AG09309 (cell line): ENCODE data around the gene IL17B.

Experiments used
- DNase-seq: peaks from one replicate; pipeline ENCODE4 v3.0.0-alpha.2; 2010; ENCODE audit warnings: low read depth
- H3K4me3 ChIP-seq: 2 replicates; pipeline ENCODE4 v1.5.1; 2011; ENCODE audit warnings: mild to moderate bottlenecking, low read depth, low read length, moderate library complexity; ENCODE audit not compliant: control insufficient read depth
- TF ChIP-seq, protein P1 (sequence below): IDR thresholded peaks from 2 replicates; pipeline ENCODE4 v1.5.1; 2011; ENCODE audit warnings: mild to moderate bottlenecking, low read depth, low read length, inconsistent platforms; ENCODE audit not compliant: insufficient read depth, control insufficient read depth; ENCODE audit errors: missing control alignments

Gene IL17B

DNA sequence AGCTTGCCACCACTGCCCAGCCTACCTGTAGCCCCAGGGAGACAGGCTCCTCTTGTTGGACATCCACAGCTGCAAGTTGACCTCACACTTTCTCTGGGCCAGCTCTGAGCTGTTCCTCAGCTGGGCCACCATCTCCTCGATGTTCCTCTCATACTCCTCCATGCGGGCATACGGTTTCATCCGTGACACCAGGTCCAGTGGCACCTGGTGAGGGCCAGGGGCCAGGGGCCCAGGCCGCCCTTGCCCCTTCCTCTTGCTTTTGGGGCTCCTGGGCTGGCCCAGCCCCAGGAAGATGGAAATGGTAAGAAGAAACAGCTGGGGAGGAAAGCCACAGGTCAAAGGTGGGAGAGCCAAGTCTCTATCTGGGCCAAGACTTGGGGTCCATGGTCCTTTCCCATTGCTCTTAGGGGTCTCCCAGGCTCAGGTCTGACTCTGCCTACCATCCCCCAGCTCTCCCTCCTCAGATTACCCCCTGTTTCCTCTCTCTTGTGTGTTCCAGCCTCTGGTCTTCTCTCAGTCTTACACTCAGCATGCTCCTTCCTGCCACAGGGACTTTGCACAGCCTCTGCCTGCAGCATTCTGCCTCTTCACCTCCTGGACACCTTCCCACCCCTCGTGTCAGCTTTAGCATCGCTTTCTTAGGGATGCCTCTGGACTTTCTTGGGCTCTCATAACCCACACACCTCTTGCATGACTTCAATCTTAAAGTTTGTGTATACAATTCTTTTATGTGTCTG lies 2.2 kb downstream of the IL17B start:
- DNase-seq, result no peak
- TF ChIP-seq, protein P1, sequence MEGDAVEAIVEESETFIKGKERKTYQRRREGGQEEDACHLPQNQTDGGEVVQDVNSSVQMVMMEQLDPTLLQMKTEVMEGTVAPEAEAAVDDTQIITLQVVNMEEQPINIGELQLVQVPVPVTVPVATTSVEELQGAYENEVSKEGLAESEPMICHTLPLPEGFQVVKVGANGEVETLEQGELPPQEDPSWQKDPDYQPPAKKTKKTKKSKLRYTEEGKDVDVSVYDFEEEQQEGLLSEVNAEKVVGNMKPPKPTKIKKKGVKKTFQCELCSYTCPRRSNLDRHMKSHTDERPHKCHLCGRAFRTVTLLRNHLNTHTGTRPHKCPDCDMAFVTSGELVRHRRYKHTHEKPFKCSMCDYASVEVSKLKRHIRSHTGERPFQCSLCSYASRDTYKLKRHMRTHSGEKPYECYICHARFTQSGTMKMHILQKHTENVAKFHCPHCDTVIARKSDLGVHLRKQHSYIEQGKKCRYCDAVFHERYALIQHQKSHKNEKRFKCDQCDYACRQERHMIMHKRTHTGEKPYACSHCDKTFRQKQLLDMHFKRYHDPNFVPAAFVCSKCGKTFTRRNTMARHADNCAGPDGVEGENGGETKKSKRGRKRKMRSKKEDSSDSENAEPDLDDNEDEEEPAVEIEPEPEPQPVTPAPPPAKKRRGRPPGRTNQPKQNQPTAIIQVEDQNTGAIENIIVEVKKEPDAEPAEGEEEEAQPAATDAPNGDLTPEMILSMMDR, result no peak
- no peak overlapping the region for H3K4me3 ChIP-seq

DNA sequence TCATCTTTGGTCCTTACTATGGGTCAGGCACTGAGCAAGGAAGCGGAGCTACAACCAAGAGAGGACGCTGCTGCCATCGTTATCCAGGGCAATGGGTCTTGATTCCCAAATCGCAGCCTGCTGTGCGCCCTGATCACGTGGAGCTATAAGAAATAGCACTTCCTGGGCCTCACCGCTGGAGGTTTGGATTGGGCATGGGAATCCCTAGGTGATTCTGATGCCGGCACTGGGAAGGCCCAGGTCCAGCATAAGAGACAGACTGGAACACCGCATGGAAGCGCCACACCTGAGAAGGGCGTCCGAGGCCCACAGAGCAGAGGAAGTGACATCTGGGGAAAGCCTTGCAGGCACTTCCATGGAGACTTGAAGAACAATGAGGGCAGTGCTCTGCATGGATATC lies 3.0 kb downstream of the IL17B start:
- no peak for DNase-seq
- TF ChIP-seq, protein P1, result no peak
- H3K4me3 ChIP-seq, result no peak overlapping the region

DNA sequence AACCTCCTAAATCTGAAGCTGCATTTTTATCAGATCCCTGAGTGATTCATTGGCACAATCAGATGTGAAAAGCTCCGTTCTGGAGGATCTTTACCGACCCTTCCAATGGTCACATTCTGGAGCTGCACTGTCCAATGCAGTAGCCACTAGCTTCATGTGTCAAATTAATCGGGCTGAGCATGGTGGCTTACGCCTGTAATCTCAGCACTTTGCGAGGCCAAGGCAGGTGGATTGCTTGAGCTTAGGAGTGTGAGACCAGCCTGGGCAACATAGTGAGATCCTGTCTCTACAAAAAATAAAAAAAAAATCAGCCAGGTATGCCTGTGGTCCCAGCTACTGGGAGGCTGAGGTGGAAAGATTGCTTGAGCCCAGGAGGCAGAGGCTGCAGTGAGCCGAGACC lies 3.7 kb downstream of the IL17B start:
- DNase-seq, result no peak
- TF ChIP-seq, protein P1, result no peak

DNA sequence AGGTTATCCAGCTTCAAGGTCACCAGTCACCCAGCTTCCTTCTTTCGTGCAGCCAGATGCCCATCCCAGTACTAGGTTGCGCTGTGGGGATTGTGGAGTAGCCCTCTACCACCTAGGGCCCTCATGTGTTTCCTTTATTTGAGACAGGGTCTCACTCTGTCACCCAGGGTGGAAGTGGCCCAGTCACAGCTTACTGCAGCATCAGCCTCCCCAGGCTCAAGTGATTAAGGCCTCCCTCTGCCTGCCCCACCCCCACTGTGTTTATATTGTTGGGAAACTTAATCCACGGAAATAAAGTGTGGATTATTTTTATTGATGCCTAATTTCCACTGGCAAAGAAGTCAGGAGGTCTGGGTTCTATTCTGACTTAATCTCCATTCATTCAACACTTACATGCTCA lies 4.3 kb downstream of the IL17B start:
- DNase-seq, result no peak
- TF ChIP-seq, protein P1, result no peak
- no peak overlapping the region for H3K4me3 ChIP-seq

More for the DNA sequence above, 3.7 kb downstream of the IL17B start:
- H3K4me3 ChIP-seq, result no peak overlapping the region

DNA sequence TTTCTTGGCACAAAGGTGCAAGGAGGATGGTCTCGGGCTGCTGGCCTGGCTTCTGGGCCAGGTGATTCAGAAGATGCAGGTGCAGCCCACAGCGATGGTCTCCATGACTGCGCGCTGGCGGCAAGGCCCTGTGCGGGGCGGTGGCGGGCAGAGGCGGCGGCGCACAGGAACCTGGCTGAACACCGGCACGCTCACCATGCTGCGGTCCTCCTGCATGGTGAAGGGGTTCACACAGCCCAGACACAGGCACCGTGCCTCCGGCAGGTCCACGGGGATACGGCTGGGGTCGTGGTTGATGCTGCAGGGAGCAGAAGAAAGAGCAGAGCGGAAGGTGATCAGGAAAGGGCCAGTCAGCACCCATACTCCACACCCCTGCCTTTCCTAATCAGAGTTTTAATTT lies 4.8 kb downstream of the IL17B start:
- TF ChIP-seq, protein P1, result no peak
- DNase-seq, result no peak
- no peak overlapping the region for H3K4me3 ChIP-seq

DNA sequence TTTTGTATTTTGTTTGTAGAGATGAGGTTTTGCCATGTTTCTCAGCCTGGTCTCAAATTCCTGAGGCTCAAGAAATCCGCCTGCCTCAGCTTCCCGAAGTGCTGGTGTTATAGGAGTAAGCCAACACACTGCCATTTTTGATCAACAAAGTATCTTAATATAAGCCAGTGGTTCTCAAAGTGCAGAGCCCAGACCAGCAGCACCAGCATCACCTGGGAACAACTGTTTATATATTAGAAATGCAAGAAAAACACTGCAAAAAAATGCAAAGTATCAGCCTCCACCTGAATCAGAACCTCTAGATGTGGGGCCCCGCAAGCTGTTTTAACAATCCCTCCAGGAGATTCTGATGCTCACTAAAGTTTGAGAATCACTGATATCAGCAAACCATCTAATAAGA lies 6.2 kb downstream of the IL17B start:
- TF ChIP-seq, protein P1, result no peak
- H3K4me3 ChIP-seq, result no peak overlapping the region
- DNase-seq, result no peak

DNA sequence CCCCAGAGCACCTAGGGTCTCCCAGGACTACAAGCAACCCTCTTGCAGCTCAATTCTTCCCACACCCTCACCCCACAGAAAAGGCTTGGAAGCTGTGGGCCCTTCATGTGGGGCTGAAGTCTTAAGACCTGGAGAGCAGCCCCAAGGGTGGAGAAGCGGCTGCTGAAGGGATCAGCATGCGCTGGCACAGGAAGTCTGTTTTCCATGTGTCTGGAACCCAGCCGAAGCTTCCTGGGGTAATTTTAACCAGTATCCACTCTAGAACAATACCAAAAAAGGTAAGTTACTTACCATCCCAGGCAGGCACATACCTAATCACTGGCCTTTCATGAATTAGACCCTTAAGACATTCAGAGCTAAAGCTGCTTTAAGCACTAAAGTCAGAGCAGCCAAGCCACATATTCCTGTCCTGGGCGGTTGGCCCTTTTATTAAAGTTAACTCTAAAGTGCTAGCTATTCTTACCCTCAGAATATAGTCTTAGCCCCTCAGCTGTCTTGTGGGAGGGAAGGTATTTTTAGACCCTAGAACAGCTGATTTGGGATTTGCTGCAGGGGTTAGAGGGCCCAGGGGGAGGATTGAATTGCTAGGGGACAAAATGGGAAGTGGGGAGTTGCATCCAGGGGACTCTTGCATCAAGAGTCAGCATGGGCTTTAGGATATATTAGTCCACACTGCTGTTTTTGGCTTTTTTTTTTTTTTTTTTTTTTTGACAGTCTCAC lies 6.9 kb downstream of the IL17B start:
- DNase-seq, result no peak
- H3K4me3 ChIP-seq, result no peak overlapping the region
- TF ChIP-seq, protein P1, result no peak
